HG02623 (cell line): Measurements from ENCODE around the gene LCN10.

Experiments
- ATAC-seq: cut with Tn5 transposase; IDR thresholded peaks from one replicate; pipeline ENCODE4 v1.9.1; 2021; ENCODE audit warnings: moderate library complexity; ENCODE audit not compliant: unreplicated experiment

Gene LCN10

GRCh38 chr9:136690104-136690805 is 52.5 kb downstream of the LCN10 start:
- ATAC-seq = no peak

- no peak for ATAC-seq
Measured at GRCh38 chr9:136689108-136689460, 53.7 kb downstream of the LCN10 start.

GRCh38 chr9:136688274-136689107 is 54.2 kb downstream of the LCN10 start:
- ATAC-seq = no peak
